ENCODE results near the gene KRTAP10-7.

DNA sequence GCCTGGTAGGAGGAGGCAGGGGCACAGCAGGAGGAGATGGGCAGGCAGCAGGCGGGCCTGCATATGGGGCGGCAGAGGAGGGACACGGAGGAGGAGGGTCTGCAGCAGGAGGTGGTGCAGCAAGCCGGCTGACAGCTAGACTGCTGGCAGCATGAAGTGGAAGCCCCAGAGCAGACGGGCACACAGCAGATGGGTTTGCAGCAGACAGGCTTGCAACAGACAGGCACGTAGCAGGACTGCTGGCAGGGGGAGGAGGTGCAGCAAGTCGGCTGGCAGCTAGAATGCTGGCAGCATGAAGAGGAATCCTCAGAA is 20.6 kb upstream of the KRTAP10-7 start:
- TF ChIP-seq, protein P1, sequence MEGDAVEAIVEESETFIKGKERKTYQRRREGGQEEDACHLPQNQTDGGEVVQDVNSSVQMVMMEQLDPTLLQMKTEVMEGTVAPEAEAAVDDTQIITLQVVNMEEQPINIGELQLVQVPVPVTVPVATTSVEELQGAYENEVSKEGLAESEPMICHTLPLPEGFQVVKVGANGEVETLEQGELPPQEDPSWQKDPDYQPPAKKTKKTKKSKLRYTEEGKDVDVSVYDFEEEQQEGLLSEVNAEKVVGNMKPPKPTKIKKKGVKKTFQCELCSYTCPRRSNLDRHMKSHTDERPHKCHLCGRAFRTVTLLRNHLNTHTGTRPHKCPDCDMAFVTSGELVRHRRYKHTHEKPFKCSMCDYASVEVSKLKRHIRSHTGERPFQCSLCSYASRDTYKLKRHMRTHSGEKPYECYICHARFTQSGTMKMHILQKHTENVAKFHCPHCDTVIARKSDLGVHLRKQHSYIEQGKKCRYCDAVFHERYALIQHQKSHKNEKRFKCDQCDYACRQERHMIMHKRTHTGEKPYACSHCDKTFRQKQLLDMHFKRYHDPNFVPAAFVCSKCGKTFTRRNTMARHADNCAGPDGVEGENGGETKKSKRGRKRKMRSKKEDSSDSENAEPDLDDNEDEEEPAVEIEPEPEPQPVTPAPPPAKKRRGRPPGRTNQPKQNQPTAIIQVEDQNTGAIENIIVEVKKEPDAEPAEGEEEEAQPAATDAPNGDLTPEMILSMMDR (IDR thresholded peaks at IDR 0.05) = no peak
- no peak for TF ChIP-seq POLR2A (IDR thresholded peaks at IDR 0.05)
- TF ChIP-seq EP300 (IDR thresholded peaks at IDR 0.05; ENCODE audit: low read depth) = no peak
